22Rv1 (cell line): Measurements from ENCODE around the gene FAAP24.
"Not testable (repeated sequence)": the region's sequence is repeated elsewhere in the genome, so short reads cannot be mapped to it uniquely, and the experiment has no call there.

Experiments
- H3K27ac ChIP-seq: fragments of 450-650 bp; 2 replicates; pipeline ENCODE4 v1.5.1; 2017
- ZFX ChIP-seq: fragments of 450-650 bp; IDR thresholded peaks from 2 replicates; pipeline ENCODE4 v1.6.1; 2017; ENCODE audit warnings: antibody characterized with exemption, borderline replicate concordance
- TF ChIP-seq, protein P1 (sequence below): fragments of 450-650 bp; IDR thresholded peaks from 2 replicates; pipeline ENCODE4 v1.5.1; 2017; ENCODE audit warnings: mild to moderate bottlenecking

FAAP24 gene

DNA sequence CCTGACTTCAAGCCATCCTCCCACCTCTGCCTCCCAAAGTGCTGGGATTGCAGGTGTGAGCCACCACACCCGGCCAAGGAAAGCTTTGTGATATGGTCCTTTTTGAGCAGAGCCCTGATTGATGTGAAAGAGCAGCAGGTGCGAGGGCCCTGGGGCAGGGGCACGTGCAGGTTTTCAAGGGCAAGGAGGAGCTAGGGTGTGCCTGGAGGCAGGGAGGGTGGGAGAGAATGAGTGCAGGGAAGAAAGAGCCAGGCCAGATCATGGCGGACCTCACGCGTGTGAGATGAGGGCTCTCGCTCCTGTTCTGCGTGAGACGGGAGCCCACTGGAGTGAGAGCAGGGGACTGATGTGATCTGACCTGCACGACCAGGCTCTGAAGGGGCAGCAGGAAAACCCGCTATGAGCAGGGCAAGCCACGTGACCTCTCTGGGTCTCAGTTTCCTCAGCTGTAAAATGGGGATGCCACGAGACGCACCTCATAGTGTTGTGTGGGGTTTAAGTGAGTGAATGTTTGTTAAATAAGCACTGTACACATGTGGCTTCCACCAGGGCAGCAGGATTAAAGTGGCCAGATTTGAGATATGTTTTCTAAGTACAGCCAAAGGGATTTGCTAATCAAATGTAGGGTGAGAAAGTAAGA lies 25.8 kb downstream of the FAAP24 start:
- H3K27ac ChIP-seq: no peak overlapping the region
- TF ChIP-seq, protein P1, sequence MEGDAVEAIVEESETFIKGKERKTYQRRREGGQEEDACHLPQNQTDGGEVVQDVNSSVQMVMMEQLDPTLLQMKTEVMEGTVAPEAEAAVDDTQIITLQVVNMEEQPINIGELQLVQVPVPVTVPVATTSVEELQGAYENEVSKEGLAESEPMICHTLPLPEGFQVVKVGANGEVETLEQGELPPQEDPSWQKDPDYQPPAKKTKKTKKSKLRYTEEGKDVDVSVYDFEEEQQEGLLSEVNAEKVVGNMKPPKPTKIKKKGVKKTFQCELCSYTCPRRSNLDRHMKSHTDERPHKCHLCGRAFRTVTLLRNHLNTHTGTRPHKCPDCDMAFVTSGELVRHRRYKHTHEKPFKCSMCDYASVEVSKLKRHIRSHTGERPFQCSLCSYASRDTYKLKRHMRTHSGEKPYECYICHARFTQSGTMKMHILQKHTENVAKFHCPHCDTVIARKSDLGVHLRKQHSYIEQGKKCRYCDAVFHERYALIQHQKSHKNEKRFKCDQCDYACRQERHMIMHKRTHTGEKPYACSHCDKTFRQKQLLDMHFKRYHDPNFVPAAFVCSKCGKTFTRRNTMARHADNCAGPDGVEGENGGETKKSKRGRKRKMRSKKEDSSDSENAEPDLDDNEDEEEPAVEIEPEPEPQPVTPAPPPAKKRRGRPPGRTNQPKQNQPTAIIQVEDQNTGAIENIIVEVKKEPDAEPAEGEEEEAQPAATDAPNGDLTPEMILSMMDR: no peak
- no peak for TF ChIP-seq ZFX

DNA sequence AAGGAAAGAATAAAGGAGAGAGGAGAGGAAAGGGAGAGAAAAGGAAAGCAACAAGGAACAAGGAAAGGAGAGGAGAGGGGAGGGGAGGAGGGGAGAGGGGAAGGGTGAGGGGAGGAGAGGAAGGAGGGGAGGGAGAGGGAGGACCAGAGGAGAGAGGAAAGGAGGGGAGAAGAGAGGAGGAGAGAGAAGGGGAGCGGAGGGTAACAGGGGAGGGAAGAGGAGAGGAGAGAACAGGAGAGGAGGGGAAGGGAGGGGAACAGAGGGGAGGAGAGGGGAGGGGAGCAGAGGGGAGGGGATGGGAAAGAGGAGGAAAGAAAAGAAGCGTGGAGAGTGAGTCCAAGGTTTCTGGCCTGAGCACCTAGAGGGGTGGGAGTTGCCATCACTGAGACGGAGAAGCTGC lies 26.7 kb downstream of the FAAP24 start:
- TF ChIP-seq, protein P1: no peak
- TF ChIP-seq ZFX: no peak
- H3K27ac ChIP-seq: no peak overlapping the region

DNA sequence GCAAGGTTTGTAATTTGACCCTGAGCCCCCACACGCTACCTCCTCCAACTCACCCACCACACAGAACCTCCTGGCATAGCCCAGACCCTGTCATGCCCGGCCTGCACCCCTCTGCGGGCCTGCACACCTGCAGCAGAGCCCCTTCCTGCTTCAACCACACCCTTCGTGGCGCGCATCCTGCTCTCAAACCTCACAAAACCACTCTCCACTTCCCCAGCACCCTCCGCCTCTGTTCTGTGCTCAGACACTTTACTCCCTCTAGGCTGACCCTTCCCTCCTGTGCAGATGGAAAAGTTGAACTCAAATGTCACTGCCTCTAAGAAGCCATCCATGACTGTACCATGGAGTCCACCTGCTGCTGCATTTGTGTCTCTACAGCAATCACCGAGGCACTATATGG lies 28.5 kb downstream of the FAAP24 start:
- no peak overlapping the region for H3K27ac ChIP-seq
- no peak for TF ChIP-seq ZFX
- TF ChIP-seq, protein P1: no peak

DNA sequence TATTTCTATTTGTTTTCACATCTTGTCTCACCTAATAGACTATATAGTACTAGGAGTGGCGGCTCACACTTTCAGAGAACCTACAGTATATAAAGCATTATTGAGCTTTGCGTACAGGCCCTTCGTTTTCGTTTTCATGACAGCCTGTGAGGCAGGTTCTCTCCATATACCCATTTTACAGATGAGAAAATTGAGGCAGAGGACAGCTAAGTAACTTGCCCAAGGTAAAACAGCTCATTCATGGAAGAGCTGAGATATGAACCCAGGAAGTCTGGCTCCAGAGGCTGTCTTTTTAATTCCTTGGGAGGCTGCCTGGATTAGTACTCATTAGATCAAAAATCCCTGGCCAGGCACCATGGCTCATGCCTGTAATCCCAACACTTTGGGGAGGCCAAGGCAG lies 28.9 kb downstream of the FAAP24 start:
- no peak overlapping the region for H3K27ac ChIP-seq
- no peak for TF ChIP-seq ZFX
- TF ChIP-seq, protein P1: no peak

DNA sequence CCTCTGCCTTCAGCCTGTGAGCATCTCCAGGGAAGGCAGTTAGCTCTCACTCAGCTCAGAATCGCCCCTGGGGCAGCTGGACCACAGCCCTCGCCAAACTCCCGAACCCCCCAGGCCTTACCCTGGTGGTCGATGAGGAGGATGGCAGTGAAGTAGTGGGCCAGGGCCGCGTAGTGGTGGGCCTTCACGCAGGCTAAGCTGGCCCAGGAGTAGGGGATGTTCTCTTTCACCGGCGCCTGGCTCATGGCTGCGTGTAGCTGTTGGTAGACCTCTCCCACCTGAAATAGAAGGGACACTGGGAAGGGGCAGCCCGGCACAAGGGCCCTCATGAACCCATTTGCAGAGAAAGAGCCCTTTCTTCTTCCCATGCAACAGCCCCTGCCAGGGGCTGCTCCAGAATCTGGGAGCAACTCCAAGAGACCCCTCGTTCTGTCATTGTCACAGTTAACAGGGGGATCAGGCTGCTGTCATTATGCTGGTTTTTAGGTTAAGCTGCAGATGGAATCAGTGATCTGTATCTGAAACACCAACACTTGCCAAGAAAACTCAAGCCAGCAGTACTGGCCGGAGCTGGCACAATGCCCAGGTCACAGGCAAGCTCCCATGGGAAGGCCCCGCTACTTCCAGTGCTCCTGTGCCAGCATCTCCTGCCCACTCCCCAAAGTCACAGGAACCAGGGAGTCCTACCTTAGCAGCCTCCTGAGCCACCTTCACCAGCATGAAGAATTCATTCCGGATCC lies 30.3 kb downstream of the FAAP24 start:
- not testable (repeated sequence) for H3K27ac ChIP-seq

DNA sequence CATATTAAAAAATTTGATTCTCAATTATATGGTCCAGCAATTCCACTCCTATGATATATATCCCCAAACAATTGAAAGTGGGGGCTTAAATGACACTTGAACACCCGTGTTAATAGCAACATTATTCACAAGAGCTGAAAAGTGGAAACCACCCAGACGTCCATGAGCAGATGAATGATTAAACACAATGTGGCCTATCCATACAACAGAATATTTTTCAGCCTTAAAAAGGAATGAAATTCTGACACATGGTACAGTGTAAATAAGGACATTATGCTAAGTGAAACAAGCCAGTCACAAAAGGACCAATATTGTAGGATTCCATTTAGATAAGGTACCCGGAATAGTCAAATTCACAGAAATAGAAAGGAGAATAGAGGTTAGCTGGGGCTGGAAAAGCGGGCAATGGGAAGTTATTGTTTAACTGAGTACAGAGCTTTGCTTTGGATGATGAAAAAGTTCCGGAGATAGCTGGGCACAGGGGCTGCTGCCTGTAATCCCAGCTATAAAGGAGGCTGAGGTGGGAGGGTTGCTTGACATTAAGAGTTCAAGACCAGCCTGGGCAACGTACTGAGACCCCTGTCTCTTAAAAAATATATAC lies 31.5 kb downstream of the FAAP24 start:
- not testable (repeated sequence) for H3K27ac ChIP-seq

DNA sequence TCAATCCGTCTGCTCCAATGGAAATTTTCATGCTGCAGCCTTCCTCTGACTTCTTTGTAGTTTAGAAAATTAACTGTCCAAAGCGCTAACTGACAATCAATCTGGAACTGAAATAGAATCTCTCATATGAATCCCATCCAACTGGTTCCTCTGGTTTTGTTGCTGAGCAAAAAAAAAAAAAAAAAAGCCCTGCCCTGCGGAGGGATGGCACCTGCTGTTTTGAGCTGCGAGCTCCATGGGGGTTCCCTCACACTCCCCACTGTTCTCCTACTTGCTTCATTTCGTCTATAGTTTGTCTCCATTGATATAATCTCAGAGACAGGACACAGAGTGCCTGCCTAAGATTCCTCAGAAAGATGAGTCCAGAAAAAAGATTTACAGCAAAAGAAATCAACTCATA lies 33.4 kb downstream of the FAAP24 start:
- H3K27ac ChIP-seq: peak overlapping the region; percentile 42
- no peak for TF ChIP-seq ZFX
- TF ChIP-seq, protein P1: no peak

DNA sequence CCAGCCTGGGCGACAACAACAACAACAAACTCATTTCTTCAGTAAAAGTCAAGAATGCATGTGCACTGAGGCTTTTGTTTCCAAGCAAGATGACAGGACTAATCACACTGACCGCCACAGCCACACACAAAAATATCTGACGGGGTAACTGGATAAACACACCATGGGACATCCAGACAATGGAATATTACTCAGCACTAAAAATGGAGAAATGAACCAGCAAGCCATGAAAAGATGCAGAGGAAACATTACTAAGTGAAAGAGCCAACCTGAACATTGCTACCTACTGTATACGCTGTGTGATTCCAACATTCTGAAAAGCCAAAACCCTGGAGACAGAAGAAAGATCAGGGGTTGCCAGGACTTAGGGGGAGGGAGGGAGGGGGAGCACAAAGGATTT lies 36.7 kb downstream of the FAAP24 start:
- TF ChIP-seq ZFX: no peak
- TF ChIP-seq, protein P1: no peak
- H3K27ac ChIP-seq: no peak overlapping the region

DNA sequence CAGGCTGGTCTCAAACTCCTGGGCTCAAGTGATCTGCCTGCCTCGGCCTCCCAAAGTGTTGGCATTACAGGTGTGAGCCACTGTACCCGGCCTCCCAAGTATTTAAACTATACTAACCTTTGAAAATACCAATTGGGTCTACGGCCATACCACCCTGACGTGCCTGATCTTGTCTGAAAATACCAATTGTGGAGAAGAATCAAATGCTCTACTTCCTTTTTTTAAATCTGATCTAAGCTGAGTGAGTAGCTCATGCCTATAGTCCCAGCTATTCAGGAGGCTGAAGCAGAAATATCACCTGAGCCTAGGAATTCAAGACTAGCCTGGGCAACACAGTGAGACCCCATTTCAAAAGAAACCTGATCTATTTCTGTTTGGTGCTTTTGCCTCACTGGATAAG lies 38.8 kb downstream of the FAAP24 start:
- not testable (repeated sequence) for H3K27ac ChIP-seq
